ENCODE measurements around the gene SLFN13. TPM values are rescaled to one million over a fixed set of nuclear protein-coding genes. Genes with fewer than 3 reads are reported as not detected.

The SLFN13 gene
- total RNA-seq, 1 experiment from 2014 or later, result 19.7 TPM

GRCh38 chr17:35432176-35433074 is 16.1 kb downstream of the SLFN13 start, which contains the start of gene SLFN12:
Gene SLFN12 (minus strand): TSS chr17:35432500. CDS start chr17:35423028, 9,472 bp downstream.
- ChIA-PET POLR2A (interaction anchor here (2.0 kb wide), 1 partner anchor 16 kb away, joined by 32 read pairs; the partner anchor contains the start of gene SLFN13), CTCF (interaction anchor here (1.3 to 2.7 kb wide), 4 partner anchors 13 to 119 kb away, joined by 3 to 13 read pairs (median 8); partner anchors contain the start of gene SLFN13)
- Mint-ChIP-seq H3K4me3 (peak within 1 kb of the TSS; percentile 91), H3K36me3 (no peaks in the 10 kb centered on the region), H3K27ac (peak within 1 kb of the TSS; percentile 98), H3K4me1 (peaks cover 78% of the 10 kb centered on the region), H3K27me3 (ENCODE audit: low read depth) (peaks cover 86% of the 10 kb centered on the region), H3K9me3 (no peaks in the 10 kb centered on the region)
- DNase-seq (ENCODE audit: low spot score) (peak; percentile 40), ATAC-seq (peak; percentile 58)
- TF ChIP-seq CBFB (CRISPR knock-in tag; IDR thresholded peaks at IDR 0.05; ENCODE audit: low read depth), result no peak
- TF ChIP-seq ZNF232 (CRISPR knock-in tag; IDR thresholded peaks at IDR 0.05), result no peak
- peak; percentile 77; the same call in 1 of the 2 replicates for TF ChIP-seq ZNF263 (CRISPR knock-in tag; IDR thresholded peaks at IDR 0.05; ENCODE audit: low read depth)
- TF ChIP-seq GTF2I (CRISPR knock-in tag; conservative IDR thresholded peaks at IDR 0.05), result no peak
- TF ChIP-seq, protein P1, sequence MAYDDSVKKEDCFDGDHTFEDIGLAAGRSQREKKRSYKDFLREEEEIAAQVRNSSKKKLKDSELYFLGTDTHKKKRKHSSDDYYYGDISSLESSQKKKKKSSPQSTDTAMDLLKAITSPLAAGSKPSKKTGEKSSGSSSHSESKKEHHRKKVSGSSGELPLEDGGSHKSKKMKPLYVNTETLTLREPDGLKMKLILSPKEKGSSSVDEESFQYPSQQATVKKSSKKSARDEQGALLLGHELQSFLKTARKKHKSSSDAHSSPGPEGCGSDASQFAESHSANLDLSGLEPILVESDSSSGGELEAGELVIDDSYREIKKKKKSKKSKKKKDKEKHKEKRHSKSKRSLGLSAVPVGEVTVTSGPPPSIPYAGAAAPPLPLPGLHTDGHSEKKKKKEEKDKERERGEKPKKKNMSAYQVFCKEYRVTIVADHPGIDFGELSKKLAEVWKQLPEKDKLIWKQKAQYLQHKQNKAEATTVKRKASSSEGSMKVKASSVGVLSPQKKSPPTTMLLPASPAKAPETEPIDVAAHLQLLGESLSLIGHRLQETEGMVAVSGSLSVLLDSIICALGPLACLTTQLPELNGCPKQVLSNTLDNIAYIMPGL (CRISPR knock-in tag; IDR thresholded peaks at IDR 0.05), result no peak
- TF ChIP-seq, protein P2, sequence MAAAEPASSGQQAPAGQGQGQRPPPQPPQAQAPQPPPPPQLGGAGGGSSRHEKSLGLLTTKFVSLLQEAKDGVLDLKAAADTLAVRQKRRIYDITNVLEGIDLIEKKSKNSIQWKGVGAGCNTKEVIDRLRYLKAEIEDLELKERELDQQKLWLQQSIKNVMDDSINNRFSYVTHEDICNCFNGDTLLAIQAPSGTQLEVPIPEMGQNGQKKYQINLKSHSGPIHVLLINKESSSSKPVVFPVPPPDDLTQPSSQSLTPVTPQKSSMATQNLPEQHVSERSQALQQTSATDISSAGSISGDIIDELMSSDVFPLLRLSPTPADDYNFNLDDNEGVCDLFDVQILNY (CRISPR knock-in tag; IDR thresholded peaks at IDR 0.05), result no peak
- peak; percentile 50; the same call in 1 of the 2 replicates for TF ChIP-seq NFYB (CRISPR knock-in tag; conservative IDR thresholded peaks at IDR 0.05; ENCODE audit: low read depth)
- TF ChIP-seq ESRRA (CRISPR knock-in tag; IDR thresholded peaks at IDR 0.05; ENCODE audit: borderline replicate concordance), result no peak
- TF ChIP-seq ZNF416 (CRISPR knock-in tag; IDR thresholded peaks at IDR 0.05), result no peak

GRCh38 chr17:35429702-35430101 is 18.9 kb downstream of the SLFN13 start:
- Mint-ChIP-seq H3K9me3 (no peaks in the 10 kb centered on the region), H3K4me1 (peaks cover 61% of the 10 kb centered on the region), H3K4me3 (no peak overlapping the region), H3K27me3 (ENCODE audit: low read depth) (peaks cover 66% of the 10 kb centered on the region), H3K36me3 (no peaks in the 10 kb centered on the region), H3K27ac (no peak overlapping the region)
- POLR2A ChIA-PET, result no interaction called here
- CTCF ChIA-PET, result interaction anchor here (0.8 to 1.4 kb wide), 2 partner anchors 58 to 116 kb away, joined by 3 to 4 read pairs; no protein-coding TSS in a partner anchor
- ATAC-seq (no peak), DNase-seq (ENCODE audit: low spot score) (no peak)
- TF ChIP-seq FOXJ3 (CRISPR knock-in tag; IDR thresholded peaks at IDR 0.05; ENCODE audit: borderline replicate concordance) (no peak), ZNF396 (CRISPR knock-in tag; IDR thresholded peaks at IDR 0.05; ENCODE audit: borderline replicate concordance) (no peak), CTCF (IDR thresholded peaks at IDR 0.05) (no peak), ZNF219 (CRISPR knock-in tag; IDR thresholded peaks at IDR 0.05; ENCODE audit: borderline replicate concordance) (no peak), TEAD4 (CRISPR knock-in tag; IDR thresholded peaks at IDR 0.05) (no peak), HMGA2 (CRISPR knock-in tag; IDR thresholded peaks at IDR 0.05) (no peak), IRF2 (CRISPR knock-in tag; IDR thresholded peaks at IDR 0.05; ENCODE audit: borderline replicate concordance, low read depth) (no peak), NFE2L1 (CRISPR knock-in tag; IDR thresholded peaks at IDR 0.05) (no peak)
- TF ChIP-seq, protein P3, sequence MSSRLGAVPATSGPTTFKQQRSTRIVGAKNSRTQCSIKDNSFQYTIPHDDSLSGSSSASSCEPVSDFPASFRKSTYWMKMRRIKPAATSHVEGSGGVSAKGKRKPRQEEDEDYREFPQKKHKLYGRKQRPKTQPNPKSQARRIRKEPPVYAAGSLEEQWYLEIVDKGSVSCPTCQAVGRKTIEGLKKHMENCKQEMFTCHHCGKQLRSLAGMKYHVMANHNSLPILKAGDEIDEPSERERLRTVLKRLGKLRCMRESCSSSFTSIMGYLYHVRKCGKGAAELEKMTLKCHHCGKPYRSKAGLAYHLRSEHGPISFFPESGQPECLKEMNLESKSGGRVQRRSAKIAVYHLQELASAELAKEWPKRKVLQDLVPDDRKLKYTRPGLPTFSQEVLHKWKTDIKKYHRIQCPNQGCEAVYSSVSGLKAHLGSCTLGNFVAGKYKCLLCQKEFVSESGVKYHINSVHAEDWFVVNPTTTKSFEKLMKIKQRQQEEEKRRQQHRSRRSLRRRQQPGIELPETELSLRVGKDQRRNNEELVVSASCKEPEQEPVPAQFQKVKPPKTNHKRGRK (CRISPR knock-in tag; IDR thresholded peaks at IDR 0.05; ENCODE audit: borderline replicate concordance), result no peak
- TF ChIP-seq, protein P4, sequence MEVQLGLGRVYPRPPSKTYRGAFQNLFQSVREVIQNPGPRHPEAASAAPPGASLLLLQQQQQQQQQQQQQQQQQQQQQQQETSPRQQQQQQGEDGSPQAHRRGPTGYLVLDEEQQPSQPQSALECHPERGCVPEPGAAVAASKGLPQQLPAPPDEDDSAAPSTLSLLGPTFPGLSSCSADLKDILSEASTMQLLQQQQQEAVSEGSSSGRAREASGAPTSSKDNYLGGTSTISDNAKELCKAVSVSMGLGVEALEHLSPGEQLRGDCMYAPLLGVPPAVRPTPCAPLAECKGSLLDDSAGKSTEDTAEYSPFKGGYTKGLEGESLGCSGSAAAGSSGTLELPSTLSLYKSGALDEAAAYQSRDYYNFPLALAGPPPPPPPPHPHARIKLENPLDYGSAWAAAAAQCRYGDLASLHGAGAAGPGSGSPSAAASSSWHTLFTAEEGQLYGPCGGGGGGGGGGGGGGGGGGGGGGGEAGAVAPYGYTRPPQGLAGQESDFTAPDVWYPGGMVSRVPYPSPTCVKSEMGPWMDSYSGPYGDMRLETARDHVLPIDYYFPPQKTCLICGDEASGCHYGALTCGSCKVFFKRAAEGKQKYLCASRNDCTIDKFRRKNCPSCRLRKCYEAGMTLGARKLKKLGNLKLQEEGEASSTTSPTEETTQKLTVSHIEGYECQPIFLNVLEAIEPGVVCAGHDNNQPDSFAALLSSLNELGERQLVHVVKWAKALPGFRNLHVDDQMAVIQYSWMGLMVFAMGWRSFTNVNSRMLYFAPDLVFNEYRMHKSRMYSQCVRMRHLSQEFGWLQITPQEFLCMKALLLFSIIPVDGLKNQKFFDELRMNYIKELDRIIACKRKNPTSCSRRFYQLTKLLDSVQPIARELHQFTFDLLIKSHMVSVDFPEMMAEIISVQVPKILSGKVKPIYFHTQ (CRISPR knock-in tag; IDR thresholded peaks at IDR 0.05), result no peak
- TF ChIP-seq, protein P5, sequence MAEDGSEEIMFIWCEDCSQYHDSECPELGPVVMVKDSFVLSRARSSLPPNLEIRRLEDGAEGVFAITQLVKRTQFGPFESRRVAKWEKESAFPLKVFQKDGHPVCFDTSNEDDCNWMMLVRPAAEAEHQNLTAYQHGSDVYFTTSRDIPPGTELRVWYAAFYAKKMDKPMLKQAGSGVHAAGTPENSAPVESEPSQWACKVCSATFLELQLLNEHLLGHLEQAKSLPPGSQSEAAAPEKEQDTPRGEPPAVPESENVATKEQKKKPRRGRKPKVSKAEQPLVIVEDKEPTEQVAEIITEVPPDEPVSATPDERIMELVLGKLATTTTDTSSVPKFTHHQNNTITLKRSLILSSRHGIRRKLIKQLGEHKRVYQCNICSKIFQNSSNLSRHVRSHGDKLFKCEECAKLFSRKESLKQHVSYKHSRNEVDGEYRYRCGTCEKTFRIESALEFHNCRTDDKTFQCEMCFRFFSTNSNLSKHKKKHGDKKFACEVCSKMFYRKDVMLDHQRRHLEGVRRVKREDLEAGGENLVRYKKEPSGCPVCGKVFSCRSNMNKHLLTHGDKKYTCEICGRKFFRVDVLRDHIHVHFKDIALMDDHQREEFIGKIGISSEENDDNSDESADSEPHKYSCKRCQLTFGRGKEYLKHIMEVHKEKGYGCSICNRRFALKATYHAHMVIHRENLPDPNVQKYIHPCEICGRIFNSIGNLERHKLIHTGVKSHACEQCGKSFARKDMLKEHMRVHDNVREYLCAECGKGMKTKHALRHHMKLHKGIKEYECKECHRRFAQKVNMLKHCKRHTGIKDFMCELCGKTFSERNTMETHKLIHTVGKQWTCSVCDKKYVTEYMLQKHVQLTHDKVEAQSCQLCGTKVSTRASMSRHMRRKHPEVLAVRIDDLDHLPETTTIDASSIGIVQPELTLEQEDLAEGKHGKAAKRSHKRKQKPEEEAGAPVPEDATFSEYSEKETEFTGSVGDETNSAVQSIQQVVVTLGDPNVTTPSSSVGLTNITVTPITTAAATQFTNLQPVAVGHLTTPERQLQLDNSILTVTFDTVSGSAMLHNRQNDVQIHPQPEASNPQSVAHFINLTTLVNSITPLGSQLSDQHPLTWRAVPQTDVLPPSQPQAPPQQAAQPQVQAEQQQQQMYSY (CRISPR knock-in tag; IDR thresholded peaks at IDR 0.05), result no peak
